ENCODE data around the gene TRDMT1.
"Not testable (repeated sequence)": the region's sequence is repeated elsewhere in the genome, so short reads cannot be mapped to it uniquely, and the experiment has no call there.

TRDMT1 gene

DNA sequence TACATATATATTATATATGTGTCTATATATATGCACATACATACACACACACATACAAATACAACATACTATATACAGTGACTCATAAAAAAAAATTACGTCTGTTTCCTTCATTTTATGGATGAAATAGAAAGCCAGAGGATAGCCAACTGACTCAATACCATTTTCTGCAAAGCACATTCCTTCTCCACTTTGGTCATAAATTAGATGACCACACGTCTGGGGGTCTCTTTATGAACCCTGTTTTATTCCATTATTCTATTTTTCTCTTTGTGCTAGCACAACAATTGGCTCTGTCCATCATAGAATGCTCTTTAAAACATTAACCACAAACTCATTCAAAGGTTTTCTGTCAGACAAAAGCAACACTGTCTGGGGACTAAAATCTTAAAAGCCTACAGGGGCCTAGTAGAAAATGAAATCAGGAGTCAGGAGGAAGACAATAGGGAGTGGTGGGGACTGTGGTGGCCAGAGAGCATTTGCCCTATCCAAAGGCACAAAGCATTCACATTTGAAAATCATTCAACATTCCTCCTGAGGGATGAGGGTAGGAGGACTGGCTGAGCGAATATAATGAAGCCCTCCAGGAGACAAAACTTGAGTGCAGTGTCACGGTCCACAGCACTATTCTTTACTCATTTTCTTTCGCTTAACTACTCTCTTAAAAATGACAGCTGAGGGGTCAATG, 76.1 kb downstream of the TRDMT1 start:
- DNase-seq, result no peak

DNA sequence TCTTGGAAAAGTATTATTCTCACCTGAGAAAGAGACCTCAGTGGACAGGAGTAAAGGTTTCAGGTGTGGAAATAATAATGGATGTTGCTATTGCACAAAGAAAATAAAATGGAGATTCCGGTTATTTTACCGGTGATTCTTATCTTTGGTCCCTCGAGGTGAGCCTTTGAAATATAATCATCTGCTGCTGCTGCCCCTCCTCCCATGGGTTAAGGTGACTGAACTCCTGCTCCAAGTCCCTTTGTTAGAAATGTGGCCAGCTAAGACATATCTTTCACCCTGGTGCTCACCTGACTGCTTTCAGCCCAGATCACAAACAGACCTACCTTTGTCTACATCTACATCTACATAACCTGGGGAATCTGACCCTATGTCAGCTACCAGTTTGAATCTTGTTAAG, 77.5 kb downstream of the TRDMT1 start:
- DNase-seq, result no peak

DNA sequence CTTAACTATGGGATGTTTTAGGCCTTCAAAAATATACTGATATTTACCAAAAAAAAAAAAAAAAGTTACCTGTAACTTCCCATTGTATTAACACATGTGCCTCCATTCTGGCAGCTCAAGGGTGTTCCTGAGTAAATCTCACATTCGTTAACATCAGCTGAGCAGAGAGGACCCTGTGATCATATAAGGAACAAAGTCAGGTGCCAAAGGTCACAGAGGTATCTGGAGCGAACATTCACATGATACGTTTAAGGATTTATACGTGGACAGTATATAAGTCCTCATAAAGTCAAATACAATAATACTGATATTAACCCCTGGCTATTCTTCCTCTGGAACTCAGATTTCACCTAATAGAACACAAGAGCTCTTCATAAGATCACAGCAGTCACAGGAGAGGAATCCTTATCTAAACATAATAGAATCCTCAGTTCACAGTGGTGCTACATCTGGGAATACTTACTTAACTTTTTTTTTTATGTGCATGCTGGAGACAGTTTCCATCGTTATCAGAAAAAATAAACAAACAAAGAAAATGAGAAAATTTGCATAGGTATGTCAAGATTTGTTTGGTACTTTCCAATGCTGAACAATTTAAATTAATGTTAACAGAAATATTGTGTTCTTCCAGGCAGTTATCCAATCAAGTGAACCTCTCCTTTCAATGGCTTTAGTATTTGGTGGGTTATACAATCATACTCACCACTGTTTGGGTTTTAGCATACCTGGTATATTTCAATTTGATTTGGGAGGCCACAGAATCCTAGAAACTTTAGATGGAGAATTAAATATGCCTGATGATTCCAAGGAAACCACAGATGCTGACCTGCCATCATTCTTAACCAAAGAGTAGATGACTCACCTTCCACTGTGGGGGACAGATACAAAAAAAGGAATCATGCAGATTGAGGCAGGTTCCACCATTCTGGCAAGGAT, 78.5 kb downstream of the TRDMT1 start:
- no peak for DNase-seq

DNA sequence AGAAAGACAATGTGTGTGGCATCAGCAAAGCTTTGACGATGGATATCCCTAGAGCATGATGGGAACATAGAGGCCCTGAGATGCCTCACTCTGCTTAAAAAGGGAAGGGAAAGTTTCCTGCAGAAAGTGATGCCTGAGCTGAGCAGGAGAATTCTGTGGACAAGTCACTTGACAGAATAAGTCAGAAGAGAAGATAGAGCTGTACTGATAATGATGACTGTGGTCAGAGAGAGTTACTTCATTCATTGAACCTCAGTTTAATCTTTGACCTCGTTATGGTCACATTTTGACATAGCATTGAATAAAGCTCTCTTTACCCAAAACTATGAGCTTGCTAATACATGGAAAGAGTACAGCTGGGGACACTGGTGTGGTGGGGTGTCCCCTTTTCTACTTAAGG, 79.4 kb downstream of the TRDMT1 start:
- no peak for DNase-seq

DNA sequence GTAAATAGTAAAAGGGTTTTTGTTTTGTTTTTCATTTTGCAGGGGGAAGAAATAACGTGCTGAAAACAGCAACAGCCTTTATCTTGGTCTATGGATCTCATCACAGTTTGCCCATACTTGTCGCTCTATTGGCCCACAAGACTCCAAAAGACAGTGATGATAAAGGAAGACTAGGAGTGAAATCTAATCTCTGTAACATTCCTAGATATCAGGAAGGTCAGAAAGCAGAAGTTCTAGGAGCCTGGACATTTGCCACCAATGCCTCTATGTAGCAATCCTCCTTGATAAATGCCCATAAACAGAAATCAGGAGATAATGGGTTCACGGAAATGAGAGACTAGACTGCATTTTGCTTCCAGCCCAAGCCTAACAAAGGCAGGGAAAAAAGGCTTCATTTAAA, 80.8 kb downstream of the TRDMT1 start:
- no peak for DNase-seq

DNA sequence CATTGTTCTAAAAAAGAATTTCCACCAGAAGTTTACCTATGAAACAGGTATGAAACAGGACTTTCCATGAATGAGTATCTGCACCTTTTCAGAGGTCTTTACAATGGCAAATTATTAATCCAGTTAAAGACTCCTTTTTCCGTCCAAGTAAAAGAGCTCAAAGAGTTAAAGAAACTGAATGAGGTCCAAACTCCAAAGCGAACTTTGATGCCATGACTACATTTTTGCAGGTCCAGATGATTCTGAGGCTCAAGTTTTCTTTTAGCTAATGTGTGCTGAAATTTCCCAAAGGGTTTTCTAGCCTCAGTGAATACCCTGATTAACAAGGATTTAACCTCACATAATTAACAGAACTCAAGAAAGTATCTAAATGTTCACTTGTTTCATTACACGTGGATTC, 81.6 kb downstream of the TRDMT1 start:
- no peak for DNase-seq

DNA sequence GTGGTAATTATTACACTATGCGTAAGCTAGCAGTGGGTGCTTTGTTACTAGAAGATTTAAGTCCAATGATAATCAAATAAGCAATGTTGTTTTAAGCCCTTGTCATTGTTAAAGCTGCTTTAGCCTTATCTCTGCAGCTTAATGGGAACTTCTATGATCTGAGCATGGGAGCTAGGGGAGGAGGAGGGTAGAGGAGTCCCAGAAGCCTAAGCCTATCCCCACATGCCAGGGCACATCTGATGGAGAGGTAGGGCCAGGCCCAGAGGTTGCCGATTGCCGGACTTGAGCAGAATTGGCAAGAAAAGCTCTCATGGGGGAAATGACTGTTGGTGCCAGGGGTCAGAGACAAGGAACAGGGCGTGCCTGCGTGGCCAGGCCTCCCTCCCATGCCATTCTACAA, 85.3 kb downstream of the TRDMT1 start:
- DNase-seq, result no peak

DNA sequence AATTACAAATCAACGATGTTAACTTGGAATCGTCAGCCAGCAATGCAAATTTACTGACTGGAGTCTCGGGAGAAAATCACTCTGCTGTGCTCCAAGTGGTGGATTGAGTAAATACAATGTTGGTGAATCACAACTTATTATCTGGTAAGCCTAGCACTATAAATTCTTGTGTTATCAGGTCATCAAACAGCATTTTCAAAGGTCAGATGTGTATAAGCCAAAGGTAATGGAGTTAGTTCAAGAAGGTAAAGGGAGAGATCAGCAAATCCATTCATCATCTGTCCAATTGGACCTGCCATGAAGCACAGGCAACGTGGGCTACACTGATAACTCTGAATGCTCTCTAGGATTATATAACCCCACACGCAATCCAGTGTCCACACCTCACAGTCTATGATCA, 85.8 kb downstream of the TRDMT1 start:
- no peak for DNase-seq

DNA sequence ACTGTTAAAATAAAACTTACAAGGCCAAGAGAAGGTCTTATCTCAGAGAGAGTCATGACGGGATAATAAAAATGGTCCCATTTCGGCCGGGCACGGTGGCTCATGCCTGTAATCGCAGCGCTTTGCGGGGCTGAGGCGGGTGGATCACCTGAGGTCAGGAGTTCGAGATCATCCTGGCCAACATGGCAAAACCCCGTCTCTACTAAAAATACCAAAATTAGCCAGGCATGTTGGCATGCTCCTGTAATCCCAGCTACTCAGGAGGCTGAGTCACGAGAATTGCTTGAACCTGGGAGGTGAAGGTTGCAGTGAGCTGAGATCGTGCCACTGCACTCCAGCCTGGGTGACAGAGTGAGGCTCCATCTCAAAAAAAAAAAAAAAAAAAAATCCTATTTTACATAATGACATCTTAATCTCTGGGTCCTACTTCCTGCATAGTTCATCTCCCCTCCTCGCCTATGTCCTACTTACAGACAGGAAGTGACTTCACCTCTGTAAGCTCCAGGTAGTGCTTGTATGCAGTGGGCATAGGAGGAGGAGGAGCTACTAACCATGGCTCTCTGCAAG, 86.5 kb downstream of the TRDMT1 start:
- DNase-seq, result not testable (repeated sequence)

DNA sequence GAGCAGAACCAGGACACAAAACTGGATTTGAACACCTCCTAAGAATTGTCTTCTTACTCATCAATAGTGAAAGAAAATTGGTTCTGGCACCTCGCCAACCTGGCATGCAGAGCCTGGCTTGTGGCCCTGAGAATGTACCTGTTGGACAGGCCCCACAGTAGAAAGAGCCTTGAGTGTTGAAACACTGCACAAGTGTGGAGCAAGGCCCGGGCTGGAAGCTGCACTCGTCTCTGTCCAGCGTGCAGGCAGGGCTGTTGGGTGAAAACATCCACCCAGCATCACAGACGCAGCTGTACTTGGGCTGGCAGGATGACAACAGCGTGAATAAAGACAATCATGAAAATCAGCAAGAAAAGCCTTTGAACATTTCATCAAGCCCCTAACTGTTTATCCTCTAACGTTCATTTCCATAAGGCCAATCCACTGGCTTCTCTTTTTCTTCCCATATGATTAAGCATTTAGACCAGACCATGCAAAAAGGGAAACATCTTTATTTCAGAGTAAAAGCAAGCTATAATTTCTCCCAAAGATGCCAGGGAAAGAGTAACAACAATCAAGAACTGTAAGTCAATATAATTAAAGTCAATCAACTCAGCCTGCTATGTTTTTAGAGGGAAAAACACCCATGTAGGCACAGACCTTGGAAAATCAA, 87.5 kb downstream of the TRDMT1 start:
- no peak for DNase-seq

DNA sequence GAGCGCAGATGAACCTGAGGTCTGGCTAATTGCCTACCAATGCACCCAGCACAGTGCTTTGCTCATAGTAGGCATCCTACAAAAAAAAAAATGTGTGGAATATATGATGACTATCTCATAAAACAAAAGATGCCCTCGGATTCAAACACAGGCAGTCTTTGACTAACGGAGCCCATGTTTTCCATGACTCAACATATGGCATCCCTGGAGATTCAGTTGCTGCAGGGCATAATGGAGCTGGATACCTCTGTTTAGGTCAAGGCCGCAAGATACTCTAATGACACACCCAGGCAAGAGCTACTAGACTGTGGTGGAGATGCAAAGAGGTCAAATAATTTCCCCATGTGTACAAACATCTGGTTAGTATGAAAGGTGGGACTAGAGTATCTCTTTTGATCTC, 88.1 kb downstream of the TRDMT1 start:
- DNase-seq, result no peak

DNA sequence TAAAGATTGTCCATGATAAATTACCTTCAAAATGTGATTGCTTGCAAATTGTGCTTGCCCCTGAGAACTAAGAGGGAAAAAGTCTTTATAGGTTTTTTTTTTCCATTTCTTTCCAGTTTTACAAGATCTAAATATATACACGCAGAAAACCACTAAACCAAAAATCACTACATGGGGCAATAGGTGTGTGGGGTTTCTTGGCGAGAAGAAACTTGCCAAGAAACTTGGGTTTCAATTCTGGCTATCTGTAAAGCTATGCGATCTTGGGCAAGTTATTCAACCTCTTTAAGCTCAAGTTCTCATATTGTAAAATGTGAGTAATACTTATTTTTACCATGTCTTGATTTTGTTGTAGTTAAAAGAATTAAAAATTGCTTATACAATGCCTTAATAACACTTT, 88.9 kb downstream of the TRDMT1 start:
- no peak for DNase-seq

DNA sequence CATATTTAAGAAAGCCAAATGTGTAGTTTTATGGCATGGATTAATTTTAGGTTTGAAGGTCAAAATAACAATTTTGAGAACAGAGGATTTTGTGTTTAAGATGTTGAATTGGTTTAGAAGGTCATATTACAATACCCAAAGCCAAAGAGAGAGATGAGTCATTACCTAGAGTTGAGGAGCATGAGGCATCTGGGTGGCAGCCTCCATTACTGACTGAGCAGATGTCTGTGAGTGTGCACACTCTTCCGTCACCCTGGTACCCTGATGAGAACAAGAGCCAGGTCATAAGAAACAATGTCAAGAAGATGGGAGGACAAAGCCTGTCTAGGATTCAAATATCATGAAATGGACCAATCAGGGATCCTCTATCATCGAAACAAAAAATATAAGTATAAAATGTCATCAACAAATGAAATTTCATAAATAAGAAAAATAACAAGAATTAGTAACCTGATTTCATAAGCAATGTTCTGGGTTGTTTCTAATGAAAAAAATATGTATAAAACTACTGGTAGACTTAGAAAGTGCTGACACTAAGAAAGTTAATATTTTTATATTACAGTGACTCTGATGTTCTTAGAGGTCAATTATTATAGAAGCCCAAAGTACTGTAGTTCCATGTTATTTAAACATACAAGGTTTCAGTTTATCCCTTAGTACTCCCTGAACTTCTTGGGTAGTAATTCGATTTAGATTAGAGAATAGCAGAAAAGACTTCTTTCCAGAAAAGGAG, 91.8 kb downstream of the TRDMT1 start:
- no peak for DNase-seq

DNA sequence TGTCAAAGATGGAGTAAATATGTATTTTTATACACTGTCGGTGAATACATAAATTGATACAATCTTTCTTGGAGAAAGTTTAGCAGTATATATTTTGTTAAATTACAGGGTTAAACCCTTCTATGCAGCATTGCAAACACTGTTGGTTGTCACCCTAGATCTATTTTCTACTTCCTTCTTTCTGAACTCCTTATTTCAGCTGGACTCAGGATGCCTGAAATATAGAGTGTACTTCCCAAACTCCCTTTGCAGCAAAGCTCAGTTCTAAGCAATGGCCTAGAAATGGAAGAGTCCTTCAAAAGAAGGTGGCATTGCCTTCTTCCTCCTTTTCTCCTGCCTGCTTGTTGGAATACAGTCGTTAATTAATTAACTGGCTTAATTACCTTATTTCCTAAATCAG, 92.4 kb downstream of the TRDMT1 start:
- no peak for DNase-seq

DNA sequence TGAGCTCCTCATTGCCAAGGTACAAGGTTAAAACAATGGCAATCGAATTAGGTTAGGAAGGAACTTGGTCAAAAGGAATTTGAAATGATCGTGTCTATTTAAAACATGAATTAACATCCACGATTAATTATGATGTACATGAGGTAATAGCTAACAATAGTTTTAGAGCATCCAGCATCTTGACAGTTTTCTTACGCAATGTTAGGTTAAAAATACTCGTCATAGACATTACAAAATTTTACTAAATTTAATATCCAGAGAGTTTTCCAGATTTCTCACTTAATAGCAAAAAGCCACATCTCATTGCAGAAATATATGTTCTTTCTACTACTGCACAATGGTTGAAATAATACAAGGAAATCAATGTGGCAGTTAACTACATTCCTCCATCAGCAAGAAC, 94.5 kb downstream of the TRDMT1 start:
- DNase-seq, result no peak

DNA sequence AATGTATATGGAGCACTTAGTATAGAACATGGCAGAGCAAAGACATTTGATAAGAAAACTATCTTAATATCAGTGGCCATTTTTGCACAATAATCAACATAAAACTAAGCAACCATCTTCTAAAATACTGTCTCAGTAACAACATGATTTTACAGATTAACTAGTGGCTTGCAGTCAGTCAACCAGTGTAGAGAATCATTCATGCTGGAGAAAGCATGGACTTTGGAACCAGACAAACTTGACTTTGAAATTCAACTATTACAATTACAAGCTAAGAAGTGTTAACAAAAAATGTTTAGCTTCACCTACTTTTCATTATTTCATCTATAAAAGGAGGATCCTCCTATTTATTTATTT, 99.6 kb downstream of the TRDMT1 start:
- DNase-seq, result no peak

DNA sequence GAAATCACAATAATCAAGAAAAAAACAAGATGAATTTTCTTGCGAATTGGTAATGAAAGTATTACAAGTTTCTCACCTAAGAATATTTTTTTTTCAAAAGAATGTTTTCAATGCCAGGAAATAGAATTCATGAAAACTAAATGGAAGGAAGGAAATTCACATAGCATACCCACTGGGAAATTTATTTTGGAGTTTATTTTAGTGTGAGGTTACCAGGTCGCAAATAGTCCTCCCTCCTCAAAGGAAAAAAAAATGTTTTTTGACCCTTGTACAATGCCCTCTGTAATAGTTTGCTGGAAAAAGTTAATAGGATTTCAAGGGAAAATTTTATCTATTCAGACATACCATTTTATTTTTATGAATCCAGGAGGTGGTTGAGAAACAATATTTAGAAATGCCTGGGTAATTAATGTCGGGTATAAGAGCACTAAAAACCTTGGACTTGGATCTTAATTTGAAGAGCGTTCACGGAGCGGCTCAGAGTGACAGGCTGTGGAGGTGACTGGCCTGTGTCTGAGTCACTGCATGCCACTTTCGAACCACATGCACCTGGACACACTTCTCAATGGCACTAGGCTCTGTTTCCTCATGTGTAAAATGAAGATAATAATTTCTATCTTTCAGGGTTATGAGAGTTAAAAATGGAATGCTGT, 100.1 kb downstream of the TRDMT1 start:
- DNase-seq, result no peak

DNA sequence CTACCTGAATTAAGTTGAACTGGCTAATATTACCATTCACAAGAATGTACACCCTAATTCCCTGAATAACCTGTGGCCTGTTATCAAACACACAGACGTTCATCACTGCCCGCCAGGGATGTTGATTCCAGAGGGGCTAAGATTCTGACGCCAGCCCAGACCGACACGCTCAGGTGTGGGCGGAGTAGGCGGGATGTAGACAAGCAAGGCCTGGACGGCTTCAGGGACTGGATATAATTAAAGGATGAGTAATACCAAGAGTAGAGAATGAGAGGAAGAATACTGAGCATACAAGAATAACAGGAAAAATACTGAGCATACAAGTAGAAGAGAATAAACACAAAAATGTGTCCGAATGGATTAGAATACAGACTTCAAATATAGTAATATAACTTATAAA, 100.9 kb downstream of the TRDMT1 start:
- no peak for DNase-seq

DNA sequence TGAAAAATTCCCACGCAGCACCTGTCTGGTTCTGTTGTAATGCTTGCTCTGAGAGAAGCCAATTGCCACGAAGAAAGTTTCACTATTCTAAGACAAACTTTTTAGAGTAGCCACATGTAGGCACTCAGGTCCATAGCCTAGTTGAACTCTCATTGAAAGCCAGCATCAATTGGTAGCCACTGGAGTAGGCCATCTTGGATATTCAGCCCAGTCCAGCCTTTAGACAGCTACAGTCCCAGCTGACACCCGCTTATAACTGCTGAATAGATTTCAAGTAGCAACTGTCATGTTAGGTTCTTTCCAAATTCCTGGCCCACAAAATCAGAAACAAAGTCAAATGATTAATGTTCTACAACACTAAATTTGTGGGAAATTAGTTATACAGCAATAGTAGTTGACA, 103.5 kb downstream of the TRDMT1 start:
- DNase-seq, result no peak
